Activated CD8-positive, alpha-beta memory T cell treated with anti-CD3 and anti-CD28 coated beads, Interleukin-2, amount 10 ng/mL, durations not matched to agents 7 days and 5 days (primary cell): ENCODE measurements around the gene NEGR1. TPM values are rescaled to one million over a fixed set of nuclear protein-coding genes. Genes with fewer than 3 reads are reported as not detected.

Experiments used
- ATAC-seq: fragments of 150-1000 bp; cut with Tn5 transposase; one replicate; pipeline ENCODE4 v1.10.0; 2021; ENCODE audit warnings: moderate library complexity
- CTCF ChIA-PET: fragments of 350-600 bp; sonication (Branson Sonifier 250); formaldehyde crosslinking; loops from one replicate; lab custom pipeline; 2021; ENCODE audit warnings: antibody characterized with exemption; lab: Charles Lee
- DNase-seq: peaks from one replicate; pipeline ENCODE4 v3.0.0-alpha.2; 2020
- H3K27ac Mint-ChIP-seq: one replicate; pipeline ENCODE4 v1.8.0; 2021; ENCODE audit warnings: mild to moderate bottlenecking, mixed read lengths
- H3K27me3 Mint-ChIP-seq: one replicate; pipeline ENCODE4 v1.8.0; 2021; ENCODE audit warnings: mixed read lengths
- H3K36me3 Mint-ChIP-seq: one replicate; pipeline ENCODE4 v1.8.0; 2021; ENCODE audit warnings: mild to moderate bottlenecking, mixed read lengths
- H3K4me1 Mint-ChIP-seq: one replicate; pipeline ENCODE4 v1.8.0; 2021; ENCODE audit warnings: mixed read lengths
- H3K4me3 Mint-ChIP-seq: one replicate; pipeline ENCODE4 v1.8.0; 2021; ENCODE audit warnings: mild to moderate bottlenecking, moderate library complexity, mixed read lengths
- H3K9me3 Mint-ChIP-seq: one replicate; pipeline ENCODE4 v1.8.0; 2022; ENCODE audit warnings: low read depth, mixed read lengths
- total RNA-seq, 2 experiments: library from RNA; stranded (reverse); gene quantifications; one replicate each; pipeline ENCODE4 v1.2.3, GENCODE V29; 2021

The NEGR1 gene
- total RNA-seq, 2 experiments from 2014 or later, result not detected

DNA sequence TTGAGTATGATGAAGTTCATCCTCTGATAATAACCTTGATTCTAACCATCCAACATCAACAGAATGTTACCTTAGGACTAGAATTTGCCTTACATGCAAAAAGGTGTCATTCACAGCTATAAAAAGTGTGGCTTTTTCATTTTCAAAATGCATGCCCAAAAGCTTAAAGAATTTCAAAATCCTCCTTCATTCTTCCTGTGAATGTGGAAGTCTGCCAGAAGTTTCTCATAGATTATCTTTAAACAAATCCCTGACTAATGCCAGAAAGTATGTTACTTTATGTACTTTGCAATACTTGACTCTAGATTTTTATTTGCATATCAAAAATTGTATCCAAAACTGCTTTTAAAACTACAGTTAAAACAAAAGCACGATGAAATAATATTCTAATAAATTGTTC is 930.9 kb downstream of the NEGR1 start:
- DNase-seq, result no peak
- Mint-ChIP-seq H3K4me3 (no peak overlapping the region), H3K27me3 (no peaks in the 10 kb centered on the region), H3K4me1 (no peaks in the 10 kb centered on the region), H3K27ac (no peak overlapping the region), H3K36me3 (no peaks in the 10 kb centered on the region), H3K9me3 (no peaks in the 10 kb centered on the region)
- ATAC-seq, result no peak
- CTCF ChIA-PET, result no interaction called here

DNA sequence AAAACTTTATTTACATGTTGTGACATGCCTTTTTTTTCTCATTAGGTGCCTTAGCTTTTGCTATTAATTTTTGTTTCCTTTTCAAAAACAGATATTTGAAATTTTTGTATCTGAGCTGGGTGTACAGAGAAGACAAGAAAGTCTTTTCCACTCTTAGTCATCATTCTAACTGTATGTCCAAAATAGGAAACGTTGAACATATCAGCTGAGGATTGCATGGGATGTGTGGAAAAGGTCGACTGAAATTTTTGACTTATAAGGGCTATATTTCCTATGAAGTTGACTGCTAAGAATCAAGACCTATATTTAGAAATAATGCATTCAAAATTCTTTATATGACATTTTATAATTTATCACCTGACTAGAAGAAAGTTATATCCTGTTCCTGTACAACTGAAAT is 931.5 kb downstream of the NEGR1 start:
- CTCF ChIA-PET, result no interaction called here
- no peaks in the 10 kb centered on the region for H3K9me3 Mint-ChIP-seq
- H3K27ac Mint-ChIP-seq, result no peak overlapping the region
- no peak overlapping the region for H3K4me3 Mint-ChIP-seq
- no peaks in the 10 kb centered on the region for H3K27me3 Mint-ChIP-seq
- no peaks in the 10 kb centered on the region for H3K4me1 Mint-ChIP-seq
- no peaks in the 10 kb centered on the region for H3K36me3 Mint-ChIP-seq
- DNase-seq (no peak), ATAC-seq (no peak)

DNA sequence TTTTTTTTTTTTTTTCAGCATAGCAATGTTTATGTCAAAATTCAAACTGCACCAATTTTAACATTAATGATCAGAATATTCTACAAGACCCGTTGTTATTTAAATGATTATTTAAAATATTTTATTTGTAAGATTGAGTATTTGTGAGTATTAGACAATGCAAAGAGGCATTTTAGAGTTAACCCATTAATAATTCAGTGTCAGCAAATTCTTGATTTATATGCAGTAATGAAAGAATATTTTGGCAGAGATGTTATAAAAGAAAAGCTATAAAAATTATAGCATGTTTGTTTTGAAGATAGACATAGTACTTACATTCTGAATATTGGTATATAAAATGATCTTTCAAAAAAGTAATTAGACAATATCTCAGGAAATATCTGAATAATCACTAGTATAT is 932.0 kb downstream of the NEGR1 start:
- Mint-ChIP-seq H3K27ac (no peak overlapping the region), H3K4me3 (no peak overlapping the region), H3K27me3 (no peaks in the 10 kb centered on the region), H3K36me3 (no peaks in the 10 kb centered on the region), H3K9me3 (peaks cover 2% of the 10 kb centered on the region), H3K4me1 (no peaks in the 10 kb centered on the region)
- no peak for DNase-seq
- no peak for ATAC-seq
- CTCF ChIA-PET, result no interaction called here
